WERI-Rb-1 (cell line): ENCODE results near the gene PRSS21.

ENCODE experiments used
- DNase-seq: peaks from one replicate; pipeline ENCODE4 v3.0.0-alpha.2; 2020
- H3K27ac ChIP-seq: fragments of 250-450 bp; sonication (Bioruptor Pico); 2 replicates; pipeline ENCODE4 v1.5.1; 2020; ENCODE audit warnings: mild to moderate bottlenecking, moderate library complexity
- H3K27me3 ChIP-seq: fragments of 250-450 bp; sonication (Bioruptor Pico); 2 replicates; pipeline ENCODE4 v1.5.1; 2021; ENCODE audit warnings: mild to moderate bottlenecking, low read depth, moderate library complexity; ENCODE audit not compliant: insufficient read depth, severe bottlenecking
- H3K36me3 ChIP-seq: fragments of 250-450 bp; sonication (Bioruptor Pico); 2 replicates; pipeline ENCODE4 v1.5.1; 2020; ENCODE audit warnings: mild to moderate bottlenecking, moderate library complexity
- H3K4me3 ChIP-seq: 2 replicates; pipeline ENCODE4 v1.5.1; 2011; ENCODE audit warnings: low read depth, mild to moderate bottlenecking, control low read depth, low read length
- H3K9me3 ChIP-seq: fragments of 250-450 bp; sonication (Bioruptor Pico); 2 replicates; pipeline ENCODE4 v1.5.1; 2021; ENCODE audit warnings: mild to moderate bottlenecking, moderate library complexity; ENCODE audit not compliant: severe bottlenecking
- CTCF ChIP-seq: IDR thresholded peaks from 2 replicates; pipeline ENCODE4 v1.5.1; 2011; ENCODE audit warnings: low read depth, mild to moderate bottlenecking, control low read depth, inconsistent platforms, low read length

The PRSS21 gene

GRCh38 chr16:2831203-2831602, 14.2 kb downstream of the PRSS21 start:
- Histone ChIP-seq H3K9me3 (no peaks in the 10 kb centered on the region), H3K4me3 (no peak overlapping the region), H3K36me3 (no peaks in the 10 kb centered on the region), H3K27me3 (no peaks in the 10 kb centered on the region), H3K27ac (no peak overlapping the region)
- no peak for DNase-seq
- TF ChIP-seq CTCF: no peak

- TF ChIP-seq CTCF: no peak
- Histone ChIP-seq H3K4me3 (no peak overlapping the region), H3K9me3 (no peaks in the 10 kb centered on the region), H3K27me3 (no peaks in the 10 kb centered on the region), H3K36me3 (no peaks in the 10 kb centered on the region), H3K27ac (no peak overlapping the region)
- no peak for DNase-seq
These were observed 16.7 kb downstream of the PRSS21 start for GRCh38 chr16:2833776-2834175.

- Histone ChIP-seq H3K4me3 (no peak overlapping the region), H3K9me3 (no peaks in the 10 kb centered on the region), H3K27ac (no peak overlapping the region), H3K27me3 (no peaks in the 10 kb centered on the region), H3K36me3 (no peaks in the 10 kb centered on the region)
- DNase-seq: no peak
- TF ChIP-seq CTCF: no peak
These were observed 17.9 kb downstream of the PRSS21 start for GRCh38 chr16:2834968-2835367.

GRCh38 chr16:2835638-2836493, 18.8 kb downstream of the PRSS21 start:
- TF ChIP-seq CTCF: no peak
- DNase-seq: no peak
- Histone ChIP-seq H3K27ac (no peak overlapping the region), H3K27me3 (no peaks in the 10 kb centered on the region), H3K9me3 (no peaks in the 10 kb centered on the region), H3K36me3 (no peaks in the 10 kb centered on the region), H3K4me3 (no peak overlapping the region)

GRCh38 chr16:2836646-2837508, 19.8 kb downstream of the PRSS21 start:
- Histone ChIP-seq H3K36me3 (no peaks in the 10 kb centered on the region), H3K27ac (no peak overlapping the region), H3K27me3 (no peaks in the 10 kb centered on the region), H3K9me3 (no peaks in the 10 kb centered on the region), H3K4me3 (no peak overlapping the region)
- no peak for DNase-seq
- no peak for TF ChIP-seq CTCF
